HG03520 (cell line): Measurements from ENCODE around the gene IER3IP1.
"Not testable (repeated sequence)": the region's sequence is repeated elsewhere in the genome, so short reads cannot be mapped to it uniquely, and the experiment has no call there.

ENCODE experiments used
- ATAC-seq: cut with Tn5 transposase; IDR thresholded peaks from one replicate; pipeline ENCODE4 v1.9.1; 2021; ENCODE audit warnings: mild to moderate bottlenecking, moderate library complexity; ENCODE audit not compliant: unreplicated experiment

IER3IP1 gene

DNA sequence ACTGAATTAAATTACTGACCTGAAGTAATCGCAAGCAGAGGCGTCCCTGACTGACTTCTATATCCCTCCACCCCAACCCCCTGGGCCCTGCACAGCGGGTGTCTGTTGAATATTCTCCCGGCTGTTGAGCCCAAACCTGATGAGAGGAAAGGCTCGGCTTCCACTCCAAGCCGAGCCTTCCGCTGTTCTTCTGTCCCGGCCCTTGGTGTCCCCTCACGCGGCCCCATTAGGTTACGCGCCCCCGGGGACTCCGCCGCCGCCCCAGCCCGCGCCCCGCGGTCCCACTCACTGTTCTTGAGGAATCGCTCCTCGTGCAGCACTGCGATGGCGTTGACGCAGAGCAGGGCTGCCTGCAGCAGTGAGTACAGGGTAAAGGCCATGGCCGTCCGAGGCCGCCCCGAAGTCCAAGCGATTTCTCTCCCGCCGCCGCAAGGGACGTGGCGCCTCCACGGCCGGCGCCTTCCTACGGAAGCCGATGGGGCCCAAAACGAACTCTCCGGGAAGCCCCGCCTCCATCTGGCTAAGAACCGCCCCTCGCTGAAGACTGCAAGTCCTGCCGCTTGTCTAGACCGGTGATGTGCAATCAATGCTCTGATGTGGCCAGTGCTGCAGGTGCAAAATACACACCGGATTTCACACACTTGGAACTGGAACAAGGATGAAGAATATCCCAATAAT is at the start of gene IER3IP1:
TSS of gene IER3IP1 (minus strand) at position 467 of the 678 bp plus-strand sequence. CDS start at position 380, 87 bp downstream.
- peak; percentile 81 for ATAC-seq

DNA sequence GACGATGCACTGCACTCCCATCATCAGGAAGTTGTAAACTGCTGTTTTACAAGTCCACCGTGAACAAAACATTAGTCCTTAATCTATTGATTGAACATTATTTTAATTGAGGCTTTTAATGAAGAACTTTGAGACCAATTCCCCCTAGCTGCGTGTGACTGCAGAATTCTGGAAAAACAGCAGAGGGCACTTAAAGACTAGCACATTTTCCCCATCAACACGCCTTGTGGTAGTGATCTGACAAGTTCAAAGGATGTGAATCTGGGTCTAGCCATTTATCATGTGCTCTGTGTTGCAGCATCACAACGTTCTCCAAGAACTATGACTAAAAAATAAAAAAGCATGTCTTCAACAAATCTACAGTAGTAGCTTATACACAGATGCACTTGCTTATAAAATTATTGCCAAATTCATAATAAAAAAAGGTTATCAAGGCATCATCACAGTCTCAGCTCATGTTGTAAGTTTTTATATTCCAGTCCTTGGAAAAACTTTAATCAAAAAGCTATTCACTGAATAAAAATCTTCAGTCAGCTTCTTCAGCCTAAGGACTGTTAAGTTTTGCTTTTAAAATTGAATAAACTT is 39.5 kb upstream of the IER3IP1 start:
- ATAC-seq = no peak

DNA sequence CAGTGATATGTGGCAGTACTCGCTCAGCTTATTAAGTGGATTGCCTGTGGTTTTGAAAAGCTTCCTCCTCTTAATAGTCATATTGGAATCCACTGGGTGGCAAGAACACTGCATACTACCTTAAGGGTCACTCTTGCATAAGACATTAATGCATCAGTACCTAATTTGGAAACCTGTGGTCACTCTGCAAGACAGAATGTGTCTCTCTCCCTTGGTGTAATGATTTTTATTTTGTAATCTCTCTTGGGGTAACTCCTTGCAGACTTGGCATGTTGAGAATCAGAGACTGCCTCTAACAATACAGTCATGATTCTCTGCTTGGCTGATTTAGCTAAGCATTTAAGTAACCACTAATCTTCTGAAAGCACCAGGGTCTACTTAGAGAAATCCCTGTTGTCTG is 33.0 kb upstream of the IER3IP1 start:
- ATAC-seq = no peak

DNA sequence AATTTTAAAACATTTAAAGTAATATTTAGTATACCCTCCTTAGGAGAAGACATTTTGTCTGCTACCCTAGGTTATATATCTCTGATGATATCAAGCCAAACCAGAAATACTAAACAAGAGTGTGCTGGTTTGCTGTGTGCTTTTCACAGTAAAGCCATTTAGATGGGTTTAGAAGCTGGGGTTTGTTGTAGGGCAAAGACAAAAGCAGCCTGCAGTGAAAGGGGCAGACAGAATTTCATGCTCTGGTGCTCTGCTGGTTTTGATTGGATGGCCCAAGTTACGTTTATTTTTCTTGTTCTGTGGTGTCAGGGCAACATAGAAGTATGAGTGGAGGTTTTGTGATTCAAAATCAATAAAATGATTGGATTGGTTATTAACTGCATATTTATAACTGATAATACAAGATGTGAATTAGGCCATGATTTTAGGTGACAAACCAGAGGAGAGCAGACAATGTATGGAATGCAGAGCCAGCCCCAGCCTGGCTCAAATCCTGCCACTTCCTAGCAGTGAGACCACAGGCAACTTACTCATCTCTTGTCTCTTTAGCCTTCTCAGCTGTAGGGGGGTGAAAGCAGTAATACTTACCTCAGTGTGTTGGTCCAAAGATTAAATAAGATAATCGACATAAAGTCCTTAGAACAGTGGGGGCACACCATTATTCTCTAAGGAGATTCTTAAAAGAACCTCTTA is 30.9 kb upstream of the IER3IP1 start:
- no peak for ATAC-seq

GRCh38 chr18:47204908-47205522 is 28.9 kb upstream of the IER3IP1 start:
- ATAC-seq = no peak

GRCh38 chr18:47203626-47204464 is 27.7 kb upstream of the IER3IP1 start:
- no peak for ATAC-seq

GRCh38 chr18:47195961-47196360 is 19.8 kb upstream of the IER3IP1 start:
- ATAC-seq = not testable (repeated sequence)

- no peak for ATAC-seq
Measured at GRCh38 chr18:47191961-47192360, 15.8 kb upstream of the IER3IP1 start.

GRCh38 chr18:47187721-47188120 is 11.6 kb upstream of the IER3IP1 start:
- ATAC-seq = no peak

DNA sequence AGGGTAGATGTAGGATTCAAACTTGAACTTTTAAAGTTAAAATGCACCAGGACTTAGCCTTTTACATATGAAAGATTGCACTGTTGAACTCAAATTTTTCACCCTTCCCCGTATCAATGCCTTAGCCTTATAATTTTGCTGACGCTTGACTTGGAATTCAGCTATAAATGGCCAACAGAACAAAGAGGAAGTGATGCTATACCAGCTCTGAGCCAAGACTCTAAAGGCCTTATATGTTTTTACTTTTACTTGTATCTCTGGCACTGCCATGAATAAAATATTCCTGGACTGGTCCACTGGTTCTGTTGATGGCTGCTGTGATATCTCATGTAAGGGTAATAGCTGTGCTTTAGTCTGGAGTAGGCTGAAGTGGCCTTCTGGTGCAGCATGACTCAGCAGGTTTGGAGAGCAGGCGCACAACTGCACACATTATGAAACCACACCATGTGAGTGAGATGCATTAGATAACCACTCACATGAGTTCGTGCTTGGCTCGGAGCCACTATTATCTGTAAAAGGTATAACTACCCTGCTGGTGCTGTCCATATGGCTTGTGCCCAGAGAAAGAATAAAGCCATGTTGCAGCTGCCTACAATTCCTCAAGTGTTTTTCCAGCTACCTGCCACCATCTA is 8.4 kb upstream of the IER3IP1 start:
- no peak for ATAC-seq

DNA sequence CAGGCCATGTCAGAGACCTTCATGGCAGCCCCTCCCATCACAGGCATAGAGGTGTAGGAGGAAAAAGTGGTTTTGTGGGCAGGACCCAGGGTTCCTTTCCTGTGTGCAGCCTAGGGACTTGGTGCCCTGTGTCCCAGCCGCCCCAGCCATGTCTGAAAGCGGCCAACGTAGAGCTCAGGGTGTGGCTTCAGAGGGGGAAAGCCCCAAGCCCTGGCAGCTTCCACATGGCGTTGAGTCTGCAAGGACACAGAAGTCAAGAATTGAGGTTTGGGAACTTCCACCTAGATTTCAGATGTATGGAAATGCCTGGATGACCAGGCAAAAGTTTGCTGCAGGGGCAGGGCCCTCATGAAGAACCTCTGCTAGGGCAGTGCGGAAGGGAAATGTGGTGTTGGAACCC is 6.0 kb upstream of the IER3IP1 start:
- ATAC-seq = not testable (repeated sequence)

GRCh38 chr18:47180765-47181164 is 4.6 kb upstream of the IER3IP1 start:
- ATAC-seq = no peak

GRCh38 chr18:47179520-47179919 is 3.4 kb upstream of the IER3IP1 start:
- no peak for ATAC-seq

DNA sequence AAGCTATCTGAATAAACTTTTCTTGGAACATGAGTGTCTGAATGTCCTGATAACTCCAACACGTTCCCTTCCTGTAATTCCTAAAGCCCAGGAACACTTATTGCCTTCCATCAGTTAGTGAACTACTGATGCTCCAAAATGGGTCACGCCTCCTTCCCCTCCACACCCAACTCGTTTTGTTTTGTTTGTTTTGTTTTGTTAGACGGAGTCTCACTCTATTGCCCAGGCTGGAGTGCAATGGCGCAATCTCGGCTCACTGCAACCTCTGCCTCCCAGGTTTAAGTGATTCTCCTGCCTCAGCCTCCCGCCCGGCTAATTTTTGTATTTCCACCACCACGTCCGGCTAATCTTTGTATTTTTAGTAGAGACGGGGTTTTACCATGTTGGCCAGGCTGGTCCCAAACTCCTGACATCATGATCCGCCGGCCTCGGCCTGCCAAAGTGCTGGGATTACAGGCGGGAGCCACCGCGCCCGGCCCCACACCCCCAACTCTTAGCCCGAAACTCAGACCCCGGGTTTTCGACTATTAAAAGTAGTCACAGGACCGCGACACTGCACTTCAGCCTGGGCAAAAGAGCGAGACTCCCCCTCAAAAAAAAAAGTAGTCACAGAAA is 774 bp downstream of the IER3IP1 start:
- no peak for ATAC-seq

DNA sequence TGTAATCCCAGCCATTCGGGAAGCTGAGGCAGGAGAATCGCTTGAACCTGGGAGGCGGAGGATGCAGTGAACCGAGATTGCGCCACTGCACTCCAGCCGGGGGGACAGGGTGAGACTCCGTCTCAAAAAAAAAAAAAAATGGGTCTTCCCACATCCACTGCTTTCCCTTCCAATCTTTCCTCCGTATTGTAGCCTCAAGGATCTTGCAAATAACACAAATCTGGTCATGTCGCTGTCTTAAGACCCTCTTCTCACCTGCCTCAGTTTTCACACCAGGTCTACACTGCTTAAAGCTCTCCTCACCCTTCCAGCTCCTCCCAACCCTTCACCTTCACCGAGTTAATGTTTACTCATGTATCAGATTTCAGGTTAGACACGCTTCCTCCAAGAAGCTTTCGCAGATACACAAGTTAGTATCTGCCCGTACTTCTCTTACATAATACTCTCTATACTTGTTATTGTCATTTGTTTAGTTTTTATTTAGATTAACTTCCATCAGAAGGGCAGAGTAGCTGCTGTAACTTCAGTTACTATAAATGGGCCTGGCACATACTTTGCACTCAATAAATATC is 1.5 kb downstream of the IER3IP1 start:
- ATAC-seq = no peak

- no peak for ATAC-seq
Measured at GRCh38 chr18:47172476-47172875, 3.7 kb downstream of the IER3IP1 start.

GRCh38 chr18:47168913-47169312 is 7.3 kb downstream of the IER3IP1 start:
- ATAC-seq = no peak

GRCh38 chr18:47168509-47168908 is 7.7 kb downstream of the IER3IP1 start:
- ATAC-seq = no peak

GRCh38 chr18:47166294-47166693 is 9.9 kb downstream of the IER3IP1 start:
- no peak for ATAC-seq

DNA sequence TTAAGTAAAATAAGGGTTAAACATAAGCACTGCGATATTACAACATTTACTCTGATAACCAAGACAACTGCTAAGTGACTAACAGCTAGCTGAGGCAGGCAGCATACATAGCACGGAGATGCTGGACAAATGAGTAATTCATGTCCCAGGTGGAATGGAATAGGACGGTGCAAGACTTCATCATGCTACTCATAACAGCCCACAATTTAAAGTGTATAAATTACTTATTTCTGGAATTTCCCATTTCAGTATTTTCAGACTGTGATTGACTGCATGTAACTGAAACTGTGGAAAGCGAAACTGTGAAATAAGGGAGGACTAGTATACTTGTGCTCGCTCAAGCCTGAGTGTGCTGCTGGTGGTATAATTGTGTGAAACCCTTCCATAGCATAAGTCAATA is 12.9 kb downstream of the IER3IP1 start:
- ATAC-seq = peak; percentile 83
